Esophagus squamous epithelium (tissue), 5 donors: ENCODE data around the gene WDR54. TPM values are rescaled to one million over a fixed set of nuclear protein-coding genes. Genes with fewer than 3 reads are reported as not detected.
"Not testable (repeated sequence)": the region's sequence is repeated elsewhere in the genome, so short reads cannot be mapped to it uniquely, and the experiment has no call there.

Experiments
- DNase-seq: peaks from one replicate; lab custom pipeline; 2025; lab: John Stamatoyannopoulos, UW
- H3K27ac ChIP-seq, 4 donors: fragments of 200-600 bp; sonication (generic); one replicate each; pipeline ENCODE4 v1.5.1; 2016 to 2019; ENCODE audit warnings: mild to moderate bottlenecking in 1 of 4
- H3K27me3 ChIP-seq, 4 donors: fragments of 200-600 bp; sonication (generic); 1 replicate in 3 of 4; 2 replicates in 1 of 4; pipeline versions ENCODE4 v1.5.1 to v1.6.0; 2017 to 2021; ENCODE audit warnings: antibody characterized with exemption in 1 of 4
- H3K36me3 ChIP-seq, 3 donors: fragments of 200-600 bp; sonication (generic); one replicate each; pipeline ENCODE4 v1.5.1; 2016 to 2019
- H3K4me1 ChIP-seq, 3 donors: fragments of 200-600 bp; sonication (generic); one replicate each; pipeline ENCODE4 v1.5.1; 2017 to 2019
- H3K4me3 ChIP-seq, 4 donors: fragments of 200-600 bp; sonication (generic); 1 replicate in 3 of 4; 2 replicates in 1 of 4; pipeline ENCODE4 v1.5.1; 2016 to 2019; ENCODE audit warnings: mild to moderate bottlenecking in 2 of 4, moderate library complexity in 1 of 4
- H3K9me3 ChIP-seq, 3 donors: fragments of 200-600 bp; sonication (generic); one replicate each; pipeline ENCODE4 v1.5.1; 2016 to 2019
- POLR2A ChIP-seq, 4 donors: fragments of 450-650 bp; IDR thresholded peaks; one replicate each; pipeline ENCODE4 v1.6.1; 2017; ENCODE audit warnings: antibody characterized with exemption in 4 of 4, mild to moderate bottlenecking in 4 of 4, moderate library complexity in 3 of 4
- WGBS, 2 donors: methylation state at CpG; one replicate each; pipeline ENCODE4 v1.1.5; 2018; 5-methylcytosine and 5-hydroxymethylcytosine counted together
- intact Hi-C: fragments of 100-400 bp; cut with DNase I; formaldehyde crosslinking; loops from one replicate; pipeline ENCODE4 v1.15.0; 2022
- total RNA-seq, 4 donors: library from RNA; depleted of rRNA; stranded (reverse); fragments of >200 nt; gene quantifications; one replicate each; pipeline ENCODE4 v1.1.0, GENCODE V29; 2016
- TF ChIP-seq, protein P1 (sequence below), 6 experiments: fragments of 450-650 bp in 4 of 6; fragments of 200-600 bp in 2 of 6; sonication (generic) in 2 of 6; IDR thresholded peaks; one replicate each; pipeline ENCODE4 v1.5.1; 2016 to 2019; ENCODE audit warnings: antibody characterized with exemption in 6 of 6, mild to moderate bottlenecking in 4 of 6, moderate library complexity in 4 of 6
- donor health status: DM: yes; HTN: yes; CAD: no.

Gene WDR54
- total RNA-seq, 4 donors from 2014 or later, result 3.1 to 9.1 (median 6.0) TPM

DNA sequence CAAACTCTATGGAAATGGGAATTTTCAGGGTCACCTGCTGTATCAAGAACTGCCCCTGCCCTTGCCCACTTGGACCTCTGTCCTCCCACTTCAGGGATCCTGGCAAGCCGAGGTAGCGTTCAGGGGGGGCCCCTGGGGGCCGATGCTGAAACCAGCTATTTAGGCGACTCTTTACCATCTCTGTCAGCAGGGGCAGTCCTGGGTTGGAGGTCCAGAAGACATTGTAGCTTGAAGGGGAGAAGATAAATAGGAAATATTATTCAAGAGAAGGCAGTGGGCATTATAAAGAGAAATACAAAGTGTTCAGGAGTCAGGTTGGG, 41.2 kb downstream of the WDR54 start:
- TF ChIP-seq, protein P1, sequence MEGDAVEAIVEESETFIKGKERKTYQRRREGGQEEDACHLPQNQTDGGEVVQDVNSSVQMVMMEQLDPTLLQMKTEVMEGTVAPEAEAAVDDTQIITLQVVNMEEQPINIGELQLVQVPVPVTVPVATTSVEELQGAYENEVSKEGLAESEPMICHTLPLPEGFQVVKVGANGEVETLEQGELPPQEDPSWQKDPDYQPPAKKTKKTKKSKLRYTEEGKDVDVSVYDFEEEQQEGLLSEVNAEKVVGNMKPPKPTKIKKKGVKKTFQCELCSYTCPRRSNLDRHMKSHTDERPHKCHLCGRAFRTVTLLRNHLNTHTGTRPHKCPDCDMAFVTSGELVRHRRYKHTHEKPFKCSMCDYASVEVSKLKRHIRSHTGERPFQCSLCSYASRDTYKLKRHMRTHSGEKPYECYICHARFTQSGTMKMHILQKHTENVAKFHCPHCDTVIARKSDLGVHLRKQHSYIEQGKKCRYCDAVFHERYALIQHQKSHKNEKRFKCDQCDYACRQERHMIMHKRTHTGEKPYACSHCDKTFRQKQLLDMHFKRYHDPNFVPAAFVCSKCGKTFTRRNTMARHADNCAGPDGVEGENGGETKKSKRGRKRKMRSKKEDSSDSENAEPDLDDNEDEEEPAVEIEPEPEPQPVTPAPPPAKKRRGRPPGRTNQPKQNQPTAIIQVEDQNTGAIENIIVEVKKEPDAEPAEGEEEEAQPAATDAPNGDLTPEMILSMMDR (IDR thresholded peaks at IDR 0.05), result no peak
- TF ChIP-seq POLR2A (IDR thresholded peaks at IDR 0.05), result no peak
- DNase-seq, result no peak
- peaks cover 0 to 29% (median 7%) of the 10 kb centered on the region in 3 donors for H3K36me3 ChIP-seq
- H3K4me1 ChIP-seq, result peaks cover 21 to 45% (median 25%) of the 10 kb centered on the region in 3 donors
- no peak overlapping the region for H3K4me3 ChIP-seq
- 100% methylated on average over 1 of the region's 4 CpGs; no CpG with 5 or more reads in 1 of the 2 donors for WGBS, 2 donors
- no peak overlapping the region for H3K27ac ChIP-seq
- no peaks in the 10 kb centered on the region for H3K27me3 ChIP-seq
- H3K9me3 ChIP-seq, result no peaks in the 10 kb centered on the region
- intact Hi-C loops, result no loop called here

DNA sequence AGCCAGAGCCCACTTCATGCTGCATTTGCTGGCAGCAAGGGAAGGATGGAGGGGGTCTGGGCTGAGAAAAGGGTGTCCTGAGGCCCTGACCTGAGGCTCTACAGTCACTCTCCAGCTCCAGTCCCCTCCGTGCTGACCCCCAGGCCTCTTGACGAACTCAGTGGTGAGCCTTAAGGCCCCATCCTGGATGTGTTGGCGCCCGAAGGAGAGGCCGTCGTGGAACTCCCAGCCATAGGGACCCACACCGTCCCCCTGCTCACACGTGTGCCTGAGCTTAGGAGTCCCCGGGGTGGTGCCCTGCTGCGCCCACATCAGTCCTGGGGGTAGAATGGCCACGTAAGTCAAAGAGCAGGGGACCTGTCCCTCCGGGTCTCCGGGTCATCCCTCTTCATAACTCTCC, 42.9 kb downstream of the WDR54 start:
- DNase-seq, result no peak
- intact Hi-C loops, result no loop called here
- Histone ChIP-seq H3K9me3 (no peaks in the 10 kb centered on the region), H3K36me3 (peaks cover 0 to 29% (median 7%) of the 10 kb centered on the region in 3 donors), H3K4me1 (peaks cover 13 to 36% (median 19%) of the 10 kb centered on the region in 3 donors), H3K27me3 (no peaks in the 10 kb centered on the region), H3K27ac (peak overlapping the region; percentile 79 to 91 (median 84)), H3K4me3 (peak overlapping the region; percentile 77 to 92 (median 81))
- 0% methylated on average over 1 to 5 of the region's 13 CpGs for WGBS, 2 donors
- TF ChIP-seq POLR2A (IDR thresholded peaks at IDR 0.05), result no peak
- TF ChIP-seq, protein P1 (IDR thresholded peaks at IDR 0.05), result no peak

DNA sequence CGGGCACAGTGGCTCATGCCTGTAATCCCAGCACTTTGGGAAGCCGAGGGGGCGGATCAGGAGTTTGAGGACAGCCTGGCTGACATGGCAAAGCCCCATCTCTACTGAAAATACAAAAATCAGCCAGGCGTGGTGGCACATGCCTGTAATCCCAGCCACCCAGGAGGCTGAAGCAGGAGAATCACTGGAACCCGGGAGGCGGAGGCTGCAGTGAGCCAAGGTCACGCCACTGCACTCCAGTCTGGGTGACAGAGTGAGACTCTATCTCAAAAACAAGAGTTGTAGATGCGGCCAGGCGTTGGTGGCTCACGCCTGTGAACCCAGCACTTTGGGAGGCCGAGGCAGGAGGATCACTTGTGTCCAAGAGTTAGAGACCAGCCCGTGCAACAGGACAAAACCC, 49.2 kb downstream of the WDR54 start:
- DNase-seq, H3K27ac ChIP-seq, H3K27me3 ChIP-seq, H3K9me3 ChIP-seq, H3K4me3 ChIP-seq, intact Hi-C loops: not testable (repeated sequence)
- 91 to 94% methylated on average over 4 to 8 of the region's 12 CpGs for WGBS, 2 donors
- H3K4me1 ChIP-seq, result peaks cover 6 to 32% (median 24%) of the 10 kb centered on the region in 3 donors
- H3K36me3 ChIP-seq, result peaks cover 9 to 19% (median 10%) of the 10 kb centered on the region in 3 donors

DNA sequence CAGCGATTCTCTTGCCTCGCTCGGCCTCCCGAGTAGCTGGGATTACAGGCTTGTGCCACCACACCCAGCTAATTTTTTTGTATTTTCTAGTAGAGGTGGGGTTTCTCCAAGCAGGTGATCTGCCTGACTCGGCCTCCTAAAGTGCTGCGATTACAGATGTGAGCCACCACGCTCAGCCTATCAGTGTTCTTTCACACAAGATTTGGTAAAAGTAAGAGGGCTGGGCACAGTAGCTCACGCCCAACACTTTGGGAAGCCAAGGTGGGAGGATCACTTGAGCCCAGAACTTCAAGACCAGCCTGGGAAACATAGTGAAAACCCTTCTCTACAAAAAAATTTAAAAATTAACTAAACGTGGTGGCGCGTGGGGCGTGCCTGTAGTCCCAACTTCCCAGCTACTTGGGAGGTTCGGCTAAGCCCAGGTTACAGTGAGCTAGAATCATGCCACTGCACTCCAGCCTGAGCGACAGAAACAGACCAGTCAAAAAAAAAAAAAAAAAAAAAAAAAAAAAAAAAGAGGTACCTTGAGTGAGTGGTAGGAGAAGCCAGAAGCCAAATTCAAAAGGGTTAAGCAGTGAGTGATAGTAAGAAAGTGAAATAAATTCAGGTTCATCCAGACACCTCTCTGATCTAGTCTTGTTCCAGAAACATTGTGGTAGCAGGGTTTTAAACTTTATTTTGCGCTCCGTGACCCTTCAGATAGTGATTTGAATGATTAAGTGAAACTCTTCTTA, 50.0 kb downstream of the WDR54 start:
- intact Hi-C loops, result no loop called here
- no peaks in the 10 kb centered on the region for H3K9me3 ChIP-seq
- no peak for DNase-seq
- peaks cover 9 to 26% (median 10%) of the 10 kb centered on the region in 3 donors for H3K36me3 ChIP-seq
- peak overlapping the region; percentile 51 to 86 (median 68) for H3K4me3 ChIP-seq
- H3K27ac ChIP-seq, result peak overlapping the region; percentile 88 to 92 (median 91)
- WGBS, 2 donors, result 39 to 52% methylated on average over 12 of the region's 16 CpGs
- TF ChIP-seq POLR2A (IDR thresholded peaks at IDR 0.05), result no peak
- TF ChIP-seq, protein P1 (IDR thresholded peaks at IDR 0.05), result no peak
- peaks cover 6 to 27% (median 19%) of the 10 kb centered on the region in 3 donors for H3K4me1 ChIP-seq
- H3K27me3 ChIP-seq, result no peaks in the 10 kb centered on the region

DNA sequence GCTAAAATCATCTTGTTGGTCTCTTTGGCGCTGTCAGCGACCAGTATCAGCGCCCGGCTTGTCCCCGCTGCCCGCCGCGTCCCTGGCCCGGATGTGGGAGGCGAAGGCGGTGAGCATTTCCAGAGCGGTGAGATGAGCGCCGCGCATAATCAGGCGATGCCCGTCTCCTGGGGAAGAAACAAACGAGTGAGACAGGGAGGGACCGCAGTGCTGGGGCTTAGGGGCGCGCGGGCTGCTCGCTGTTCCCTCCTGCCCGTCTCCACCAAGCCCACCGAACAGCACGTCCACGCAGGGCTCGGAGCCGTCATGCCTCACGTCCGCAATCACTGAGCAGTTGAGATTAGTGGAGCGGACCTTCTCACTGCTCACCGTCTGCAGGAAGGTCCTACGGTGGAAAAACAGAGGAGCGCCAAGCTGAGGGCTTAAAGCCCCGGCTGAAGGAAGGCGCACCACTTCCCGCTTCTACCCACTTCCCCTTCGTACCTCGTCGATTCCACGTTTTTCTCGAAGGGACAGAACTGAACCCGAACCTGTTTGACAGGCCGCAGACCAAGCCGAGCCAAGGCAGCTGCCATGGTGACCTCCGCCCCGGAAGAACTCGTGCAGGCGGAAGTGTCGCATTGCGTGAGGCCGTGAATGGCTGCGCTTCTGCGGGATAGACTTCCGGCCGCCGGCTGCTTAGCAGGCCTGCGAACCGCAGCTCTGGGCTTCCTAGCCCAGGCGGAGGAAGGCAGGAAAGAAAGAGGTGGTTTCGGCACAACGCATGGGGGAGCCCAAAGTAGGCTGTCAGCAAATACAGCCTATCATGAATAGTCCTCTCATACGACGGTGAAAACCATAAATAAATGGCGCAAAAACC, 50.8 kb downstream of the WDR54 start, which contains the start of gene MRPL53:
MRPL53 (minus strand) TSS at position 595 of the 859 bp plus-strand sequence; CDS start at position 575, 20 bp downstream.
- peak within 1 kb of the TSS; percentile 51 to 86 (median 68) for H3K4me3 ChIP-seq
- 0 to 1% methylated on average over 20 to 24 of the region's 66 CpGs for WGBS, 2 donors

More for the DNA sequence above, 50.8 kb downstream of the WDR54 start, which contains the start of gene MRPL53:
- Histone ChIP-seq H3K4me1 (peaks cover 6 to 27% (median 19%) of the 10 kb centered on the region in 3 donors), H3K27ac (peak within 1 kb of the TSS; percentile 88 to 92 (median 91)), H3K36me3 (peaks cover 9 to 29% (median 10%) of the 10 kb centered on the region in 3 donors), H3K9me3 (no peaks in the 10 kb centered on the region), H3K27me3 (no peaks in the 10 kb centered on the region)
- TF ChIP-seq, protein P1 (IDR thresholded peaks at IDR 0.05), result peak in 1 of 6 experiments; percentile 17
- TF ChIP-seq POLR2A (IDR thresholded peaks at IDR 0.05), result peak in 3 of 4 donors; percentile 28 to 78 (median 62)
- intact Hi-C loops, result no loop called here
- DNase-seq, result peak; percentile 60
